GM21390 (cell line): ENCODE measurements around the gene CYB561A3.
A peak's percentile ranks its signal among the peaks of the same experiment; 100 is the strongest.

Experiments
- ATAC-seq: cut with Tn5 transposase; IDR thresholded peaks from one replicate; pipeline ENCODE4 v1.9.1; 2021; ENCODE audit not compliant: unreplicated experiment

Gene CYB561A3

DNA sequence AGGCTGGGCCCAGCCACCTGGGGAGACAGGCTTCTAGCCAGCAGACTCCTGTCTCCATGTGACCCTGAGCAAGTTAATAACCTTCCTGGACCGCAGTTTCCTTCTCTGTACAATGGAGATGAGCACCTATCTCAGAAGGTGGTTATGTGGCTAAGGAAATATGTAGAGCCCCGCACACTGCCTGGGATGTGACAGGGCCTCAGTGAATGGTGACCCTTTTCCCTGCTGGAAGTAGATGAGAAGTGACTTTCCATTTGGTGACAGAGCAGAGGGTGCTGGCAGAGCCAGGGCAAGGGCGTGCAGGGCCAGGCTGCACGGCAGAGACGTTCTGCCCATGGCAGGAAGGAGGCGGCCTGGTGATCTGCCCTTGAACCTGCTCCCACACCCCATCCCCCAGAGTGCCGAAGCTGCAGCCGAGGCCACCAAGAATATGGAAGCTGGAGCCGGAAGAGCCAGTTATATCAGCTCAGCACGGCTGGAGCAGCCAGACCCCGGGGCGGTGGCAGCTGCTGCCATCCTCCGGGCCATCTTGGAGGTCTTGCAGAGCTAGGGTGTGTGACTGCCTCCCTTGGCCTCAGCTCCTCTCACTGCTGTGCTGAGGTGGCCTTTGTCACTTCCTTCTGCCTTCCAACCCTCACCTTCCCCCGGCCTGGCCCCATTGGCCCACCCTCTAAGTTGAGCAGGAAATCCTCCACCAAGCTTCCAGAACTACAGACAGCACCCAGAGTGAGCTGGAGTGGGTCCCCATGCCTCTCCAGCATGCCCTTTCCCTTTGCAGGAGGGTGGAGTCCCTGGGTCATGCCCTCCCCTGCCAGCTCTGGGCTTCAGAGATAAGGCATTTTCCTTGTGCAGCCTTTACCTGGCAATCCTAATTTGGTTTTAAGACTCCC, 15.5 kb downstream of the CYB561A3 start:
- no peak for ATAC-seq

DNA sequence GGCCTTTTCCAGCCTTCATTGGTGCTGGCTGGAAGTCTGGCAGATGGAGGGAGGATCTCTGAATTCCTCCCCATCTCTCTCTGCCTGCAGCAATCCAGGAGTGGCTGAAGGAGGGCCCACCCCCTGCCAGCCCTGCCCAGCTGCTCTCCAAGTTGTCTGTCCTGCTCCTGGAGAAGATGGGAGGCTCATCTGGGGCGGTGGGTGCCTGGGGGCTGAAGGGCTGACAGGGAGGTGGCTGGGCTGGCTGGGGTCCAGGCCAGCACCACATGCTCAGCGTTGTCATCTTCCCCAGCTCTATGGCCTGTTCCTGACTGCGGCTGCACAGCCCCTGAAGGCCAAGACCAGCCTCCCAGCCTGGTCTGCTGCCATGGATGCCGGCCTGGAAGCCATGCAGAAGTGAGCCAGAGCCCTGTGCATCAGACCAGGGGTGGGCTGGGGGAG, 16.5 kb downstream of the CYB561A3 start:
- no peak for ATAC-seq

DNA sequence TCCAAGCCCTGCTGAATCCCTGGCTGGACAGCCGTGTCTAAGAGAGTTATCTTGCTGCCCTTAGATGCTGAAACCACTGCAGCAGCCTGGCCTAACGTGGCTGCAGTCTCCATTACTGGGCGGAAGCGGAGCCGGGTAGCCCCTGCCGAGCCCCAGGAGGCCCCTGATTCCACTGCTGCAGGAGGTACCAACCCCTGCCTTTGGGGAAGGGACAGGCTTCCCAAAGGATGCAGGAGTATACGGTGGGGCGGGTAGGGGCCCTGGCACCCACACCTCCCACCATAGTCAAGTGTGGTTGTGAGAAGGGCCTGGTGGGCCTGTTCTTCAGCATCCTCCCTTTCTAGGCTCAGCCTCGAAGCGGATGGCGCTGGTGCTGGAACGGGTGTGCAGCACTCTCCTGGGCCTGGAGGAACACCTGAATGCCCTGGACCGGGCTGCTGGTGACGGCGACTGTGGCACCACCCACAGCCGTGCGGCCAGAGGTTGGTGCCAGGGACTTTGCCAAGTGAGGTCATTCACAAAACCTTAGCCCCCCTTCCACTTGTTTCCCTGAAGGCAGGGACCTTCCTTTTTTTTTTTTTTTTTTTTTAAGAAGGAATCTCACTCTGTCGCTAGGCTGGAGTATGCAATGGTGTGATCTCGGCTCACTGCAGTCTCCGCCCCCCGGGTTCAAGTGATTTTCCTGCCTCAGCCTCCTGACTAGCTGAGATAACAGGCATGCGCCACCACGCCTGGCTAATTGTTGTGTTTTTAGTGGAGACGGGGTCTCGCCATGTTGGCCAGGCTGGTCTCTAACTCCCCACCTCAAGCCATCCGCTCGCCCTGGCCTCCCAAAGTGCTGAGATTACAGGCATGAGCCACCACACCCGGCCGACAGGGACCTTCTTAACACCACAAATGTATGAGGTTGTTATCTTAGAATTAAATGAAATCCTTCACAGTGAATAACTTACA, 17.6 kb downstream of the CYB561A3 start:
- no peak for ATAC-seq

DNA sequence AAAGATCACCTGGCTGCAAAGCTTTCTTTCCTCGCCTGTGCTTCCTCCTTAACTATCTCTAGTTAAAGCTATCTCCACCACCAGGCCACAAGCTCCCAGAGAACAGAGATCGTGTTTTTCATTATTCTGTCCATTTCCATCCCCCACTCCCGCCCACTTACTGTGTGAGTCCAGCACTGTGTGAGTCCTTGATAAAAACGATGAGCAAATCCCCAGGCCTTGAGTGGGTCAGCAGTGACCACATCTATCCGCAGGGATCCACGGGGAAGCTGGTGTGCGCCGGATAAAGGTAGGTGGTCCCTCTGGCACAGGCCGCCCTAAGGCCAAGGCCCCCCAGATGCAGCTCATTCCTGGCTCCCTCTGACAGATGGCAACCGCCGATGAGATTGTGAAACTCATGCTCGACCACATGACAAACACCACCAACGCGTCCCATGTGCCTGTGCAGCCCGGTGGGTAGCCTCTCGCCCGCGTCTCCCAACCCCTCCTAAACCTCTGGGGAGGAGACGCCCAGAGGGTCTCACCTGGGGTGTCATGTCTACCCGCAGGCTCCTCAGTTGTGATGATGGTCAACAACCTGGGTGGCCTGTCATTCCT, 19.4 kb downstream of the CYB561A3 start:
- ATAC-seq = no peak

DNA sequence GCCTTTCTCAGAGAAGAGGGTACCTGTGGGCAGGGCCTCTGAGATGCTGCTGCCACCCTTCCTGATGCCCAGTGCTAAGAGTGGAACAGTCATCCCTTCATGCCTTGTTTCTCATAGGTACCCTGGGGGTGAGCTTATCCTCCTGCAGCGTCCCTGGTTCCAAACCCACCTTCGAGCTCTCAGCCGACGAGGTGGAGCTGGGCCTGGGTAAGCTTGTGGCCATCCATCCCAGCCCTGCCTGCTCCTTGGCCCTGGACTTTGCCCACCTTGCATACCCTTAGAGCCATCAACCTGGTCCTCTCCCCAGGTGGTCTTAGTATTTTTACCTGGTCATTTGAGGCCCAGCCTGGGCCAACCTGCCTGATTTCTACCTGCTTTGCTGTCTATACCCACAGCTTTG, 20.0 kb downstream of the CYB561A3 start:
- ATAC-seq = no peak

DNA sequence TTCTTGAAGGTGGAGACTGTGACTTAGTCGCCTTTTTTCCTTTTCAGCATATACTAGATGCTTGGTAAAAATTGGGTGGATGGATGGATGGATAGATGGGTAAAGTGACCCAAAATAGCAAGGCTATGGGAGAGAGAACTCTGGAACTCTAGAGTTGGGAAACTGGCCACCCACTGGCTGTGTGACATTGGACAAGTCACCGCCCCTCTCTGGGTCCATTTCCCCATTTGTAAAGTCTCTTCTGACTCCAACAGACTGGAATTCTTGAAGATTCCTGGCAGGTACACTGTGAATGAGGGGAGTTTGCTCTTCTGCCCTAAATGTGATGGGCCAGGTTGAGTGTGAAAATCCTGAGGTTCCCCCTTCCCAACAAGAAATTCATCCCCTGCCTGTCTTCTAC, 20.7 kb downstream of the CYB561A3 start:
- ATAC-seq = no peak

DNA sequence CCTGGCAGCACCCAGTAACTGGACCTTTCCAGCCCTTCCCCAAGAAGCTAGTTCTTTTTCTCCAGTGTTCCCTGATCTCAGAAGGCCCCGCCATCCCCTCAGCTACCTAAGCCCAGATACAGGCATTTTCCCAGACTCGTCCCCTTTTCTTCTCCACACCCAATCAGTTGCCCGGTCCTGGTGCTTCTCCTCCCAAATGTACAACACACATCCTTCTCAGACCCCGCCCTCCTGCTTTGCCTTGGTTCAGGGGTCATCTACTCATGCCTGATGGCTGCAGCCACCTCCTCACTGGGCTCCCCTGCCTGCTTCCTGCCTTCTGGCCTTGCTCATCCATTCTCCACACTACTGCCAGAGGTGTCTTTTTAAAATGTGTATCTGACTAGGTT, 22.2 kb downstream of the CYB561A3 start:
- no peak for ATAC-seq

DNA sequence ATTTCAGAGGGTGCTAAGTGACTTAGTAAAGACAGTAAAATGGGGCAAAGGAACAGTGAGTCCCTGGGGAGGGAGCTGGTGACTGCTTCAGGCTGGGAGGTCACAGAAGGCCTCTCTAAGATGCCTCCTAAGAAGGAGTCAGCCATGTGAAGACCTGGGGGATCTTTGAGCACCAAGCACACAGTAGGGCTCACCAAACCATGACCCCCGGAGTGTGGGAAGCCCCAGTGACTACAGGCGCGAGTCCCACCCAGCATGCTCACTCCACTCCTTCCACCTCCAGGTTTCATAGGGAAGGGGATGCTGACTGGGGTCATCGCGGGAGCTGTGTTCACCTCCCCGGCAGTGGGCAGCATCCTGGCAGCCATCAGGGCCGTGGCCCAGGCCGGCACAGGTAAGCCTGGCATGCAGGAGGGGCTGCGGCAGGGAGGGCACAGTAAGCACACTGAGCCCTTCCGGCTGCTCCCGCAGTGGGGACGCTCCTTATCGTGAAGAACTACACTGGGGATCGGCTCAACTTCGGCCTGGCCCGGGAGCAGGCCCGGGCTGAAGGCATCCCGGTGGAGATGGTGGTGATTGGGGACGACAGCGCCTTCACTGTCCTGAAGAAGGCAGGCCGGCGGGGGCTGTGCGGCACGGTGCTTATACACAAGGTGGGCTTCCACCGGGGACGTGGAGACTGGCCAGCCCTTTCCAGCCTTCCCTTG, 22.7 kb downstream of the CYB561A3 start:
- no peak for ATAC-seq

DNA sequence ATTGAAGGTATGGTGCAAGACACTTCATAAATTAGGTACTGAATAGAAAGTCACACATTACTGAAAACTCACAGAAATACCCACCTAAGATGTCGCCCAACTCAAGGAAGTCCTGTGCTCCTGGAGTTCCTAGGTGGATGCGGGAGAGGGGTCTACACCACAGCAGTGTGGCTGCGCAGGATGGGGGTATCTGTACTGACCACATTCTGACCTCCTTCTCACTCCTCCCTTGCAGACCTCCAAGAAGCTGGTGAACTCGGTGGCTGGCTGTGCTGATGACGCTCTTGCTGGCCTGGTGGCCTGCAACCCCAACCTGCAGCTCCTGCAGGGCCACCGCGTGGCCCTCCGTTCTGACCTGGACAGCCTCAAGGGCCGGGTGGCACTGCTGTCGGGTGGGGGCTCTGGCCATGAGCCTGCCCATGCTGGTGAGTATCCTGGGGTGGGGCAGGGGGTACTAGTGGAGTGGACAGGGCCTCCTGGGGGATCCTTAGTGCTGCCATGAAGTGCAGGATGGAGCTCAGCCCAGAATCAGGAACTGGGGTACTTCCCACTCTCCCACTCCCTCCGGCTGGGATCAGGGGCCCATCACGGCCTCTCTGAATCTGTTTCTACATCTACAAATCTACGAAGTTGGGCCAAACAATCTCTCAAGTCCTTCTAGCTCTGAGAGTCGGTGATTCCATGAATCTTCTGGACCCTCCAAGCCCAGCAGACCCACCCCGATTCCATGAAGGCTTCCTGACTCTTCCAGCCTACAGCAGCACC, 23.8 kb downstream of the CYB561A3 start:
- no peak for ATAC-seq

DNA sequence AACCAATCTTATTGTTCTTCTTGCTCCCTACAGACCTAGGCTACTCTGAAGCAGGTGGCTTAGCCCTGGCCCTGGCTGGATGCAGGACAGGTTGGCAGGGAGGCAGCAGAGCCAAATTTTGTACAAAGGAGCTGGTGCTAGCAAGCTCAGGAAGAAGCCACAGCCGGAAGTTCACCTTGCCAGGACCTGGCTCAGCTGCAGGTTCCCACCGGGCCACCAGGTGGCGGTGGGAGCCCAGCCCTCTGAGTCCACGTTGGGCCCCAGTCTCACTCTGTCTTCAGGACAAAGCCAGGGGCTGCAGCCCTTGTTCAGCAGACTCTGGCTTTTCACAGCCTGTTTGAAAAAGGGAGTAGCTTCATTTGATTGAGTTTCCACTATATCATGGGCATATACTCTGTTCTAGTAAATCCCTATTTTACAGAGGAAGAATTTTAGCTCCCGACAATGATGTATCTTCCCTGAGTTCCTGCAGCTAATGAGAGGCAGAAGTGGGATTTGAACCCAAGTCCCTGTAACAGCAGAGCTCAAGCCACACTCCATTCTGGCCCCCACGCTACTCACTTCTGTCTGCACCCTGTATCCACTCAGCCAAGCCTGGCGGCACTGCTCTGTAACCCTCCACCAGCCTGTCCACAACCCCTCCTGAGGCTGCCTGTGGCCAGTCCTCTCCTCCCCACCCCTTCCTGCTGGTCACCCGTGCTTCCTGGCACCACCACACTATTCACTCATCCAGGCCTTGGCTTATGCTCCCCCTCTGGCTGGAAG, 25.3 kb downstream of the CYB561A3 start:
- peak; percentile 53 for ATAC-seq

DNA sequence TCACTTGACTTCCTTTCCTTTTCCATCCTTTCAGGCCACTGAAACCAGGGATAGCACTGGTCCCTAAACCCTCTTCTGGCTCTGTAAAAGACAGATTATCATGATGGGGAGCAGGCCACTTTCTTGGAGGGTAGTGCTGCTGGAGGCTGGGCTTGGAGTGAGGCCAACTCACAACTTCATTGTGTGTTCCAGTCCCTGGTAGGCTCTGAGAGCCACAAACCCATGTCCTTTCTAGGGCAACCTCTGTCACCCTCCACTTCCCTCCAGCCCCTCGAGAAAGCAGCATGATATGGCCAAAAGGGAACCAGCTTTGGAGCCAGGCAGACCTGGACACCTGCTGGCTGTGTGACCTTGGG, 26.3 kb downstream of the CYB561A3 start:
- no peak for ATAC-seq

DNA sequence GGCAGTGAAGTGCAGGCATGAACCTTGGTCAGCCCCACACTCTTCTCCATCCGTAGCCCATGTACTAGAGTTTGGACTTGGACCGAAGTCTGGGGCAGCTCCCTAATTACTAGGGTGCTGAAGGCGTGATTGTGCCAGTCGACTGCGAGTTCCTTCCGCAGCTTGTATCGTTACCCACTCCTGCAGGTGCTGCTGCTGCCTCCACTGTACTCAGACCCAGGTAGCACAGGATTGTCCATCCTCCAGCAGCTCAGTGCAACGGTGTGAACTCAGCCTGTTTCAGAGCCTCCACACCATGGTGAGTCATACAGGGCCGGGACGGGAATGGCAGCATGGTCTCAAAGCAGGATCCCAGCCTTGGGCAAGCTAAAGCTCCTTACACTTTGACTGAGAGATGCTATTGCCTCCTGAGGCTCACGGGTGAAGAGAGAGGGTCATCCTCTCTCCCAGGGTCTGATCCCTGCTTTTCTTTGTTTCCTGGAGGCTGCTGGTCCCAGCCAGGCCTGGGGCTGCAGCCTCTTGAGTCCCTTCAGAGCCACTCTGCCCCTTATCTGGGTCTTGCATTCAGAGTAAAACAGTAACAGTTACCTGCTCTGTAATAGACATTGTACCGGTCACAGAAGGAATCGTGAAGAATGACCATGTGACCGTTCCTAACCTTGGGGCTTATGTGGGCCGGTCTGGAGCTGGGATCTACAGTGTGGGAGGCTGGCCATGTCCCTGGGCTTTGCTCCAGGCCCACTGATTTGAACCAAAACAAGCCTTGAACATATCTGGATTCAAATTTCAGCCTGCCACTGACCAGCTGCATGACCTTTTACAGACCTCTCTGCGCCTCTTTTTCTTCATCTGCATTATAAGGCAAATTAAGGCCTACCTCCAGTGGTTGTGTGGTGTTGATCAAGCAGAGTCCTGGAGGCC, 27.0 kb downstream of the CYB561A3 start:
- no peak for ATAC-seq

DNA sequence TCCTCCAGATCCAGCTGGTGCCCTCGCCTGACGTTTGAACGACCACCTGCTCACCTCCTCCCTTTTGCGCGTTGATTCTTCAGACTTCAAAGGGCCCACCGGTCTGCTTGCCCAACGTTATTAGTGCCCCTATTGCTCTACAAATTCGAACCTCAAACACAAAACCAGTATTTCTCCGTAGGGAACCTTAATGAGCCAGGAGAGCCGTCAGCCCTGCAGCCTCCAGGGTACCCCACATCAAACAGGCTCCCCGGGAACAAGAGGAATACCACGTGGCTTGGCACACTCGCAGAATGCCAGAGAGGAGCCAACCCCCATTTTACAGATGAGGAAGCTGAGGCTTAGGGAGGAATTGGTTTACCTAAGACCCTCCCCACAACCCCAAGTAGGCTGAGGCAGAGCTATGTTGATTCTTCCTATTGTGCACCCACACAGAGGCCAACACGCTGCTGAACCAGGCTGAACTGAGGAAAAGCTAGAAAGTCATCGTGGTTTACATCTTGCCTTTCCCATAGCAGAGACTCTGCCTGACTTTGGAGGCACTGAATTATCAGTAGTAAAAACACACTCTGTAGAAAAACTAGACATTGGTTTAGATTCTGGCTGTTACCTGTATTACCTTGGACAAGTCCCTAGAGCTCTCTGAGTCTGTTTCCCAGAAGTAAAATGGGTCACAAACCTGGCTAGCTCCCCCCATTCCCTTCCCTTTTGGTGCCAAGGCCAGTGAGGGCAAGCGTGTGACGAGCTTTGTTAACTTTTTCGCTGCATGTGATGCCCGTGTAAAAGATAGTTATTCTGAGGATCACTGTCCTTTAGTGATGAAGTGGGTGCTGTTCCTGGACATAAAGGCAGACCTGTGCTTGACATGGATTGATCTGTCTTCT, 27.9 kb downstream of the CYB561A3 start:
- ATAC-seq = no peak

DNA sequence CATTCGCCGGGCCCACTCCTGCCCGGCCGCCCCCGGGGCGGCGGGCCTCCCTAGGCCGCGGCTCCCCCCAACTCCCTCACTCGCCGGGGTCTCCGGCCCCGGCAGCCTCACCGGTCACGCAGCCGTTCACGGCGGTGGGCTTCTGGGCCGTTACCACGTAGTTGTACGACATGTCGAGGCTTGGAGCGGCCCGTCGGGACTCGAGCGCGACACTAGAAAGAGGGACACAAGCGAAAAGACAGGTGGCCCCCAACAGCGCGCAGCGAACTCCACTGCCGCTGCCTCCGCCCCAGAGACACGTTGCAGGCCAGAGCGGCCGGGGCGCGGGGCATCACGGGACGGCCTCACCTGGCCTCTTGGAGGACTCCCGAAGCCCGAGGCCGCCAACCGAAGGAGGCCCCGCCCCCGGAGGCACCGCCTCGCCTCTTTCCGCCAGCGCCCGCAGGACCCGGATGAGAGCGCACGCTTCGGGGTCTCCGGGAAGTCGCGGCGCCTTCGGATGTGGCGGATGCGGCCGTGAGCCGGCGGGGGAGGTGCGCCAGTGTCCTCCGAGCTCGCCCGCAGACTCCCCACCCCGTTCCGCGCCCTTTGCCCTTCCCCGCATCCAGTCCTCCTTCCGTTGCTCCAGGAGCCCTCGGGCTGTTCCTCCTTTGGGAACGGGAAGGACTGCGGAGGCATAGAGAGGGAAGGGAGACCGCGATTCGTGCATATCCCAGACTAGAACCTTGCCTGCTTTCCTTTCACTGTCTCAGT, 28.7 kb downstream of the CYB561A3 start, which contains the start of the genes DDB1 and TKFC:
Gene DDB1 (minus strand): TSS at position 309 of the 753 bp plus-strand sequence. CDS start 137 bp downstream, at position 172.
Gene TKFC (plus strand): TSS at position 432 of the 753 bp plus-strand sequence. CDS start 1,501 bp downstream, outside the sequence.
- ATAC-seq = peak; percentile 88

DNA sequence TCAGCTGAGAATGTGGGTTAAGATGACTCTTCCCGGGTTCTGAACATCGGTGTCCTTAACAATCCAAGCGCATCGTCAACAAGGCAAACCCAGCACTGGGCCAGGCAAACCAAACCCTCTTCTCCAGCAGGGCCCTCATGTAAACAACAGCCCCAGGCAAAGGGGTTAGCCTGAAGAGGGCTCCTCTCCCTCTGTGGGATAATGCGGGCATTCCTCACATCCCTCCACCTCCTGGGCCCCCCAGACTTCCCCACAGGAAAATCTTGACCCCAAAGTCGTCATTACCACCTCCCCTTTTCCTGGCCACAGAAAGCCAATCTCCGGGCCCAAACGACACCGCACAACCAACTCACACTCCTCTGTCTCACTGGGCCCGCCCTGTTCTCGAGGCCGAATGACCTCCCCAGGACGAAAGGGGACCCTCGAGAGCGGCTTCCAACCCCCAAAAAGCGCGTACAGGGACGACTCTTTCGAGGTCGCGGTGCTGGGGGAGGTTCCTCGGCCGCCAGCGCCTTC, 29.3 kb downstream of the CYB561A3 start:
- no peak for ATAC-seq

DNA sequence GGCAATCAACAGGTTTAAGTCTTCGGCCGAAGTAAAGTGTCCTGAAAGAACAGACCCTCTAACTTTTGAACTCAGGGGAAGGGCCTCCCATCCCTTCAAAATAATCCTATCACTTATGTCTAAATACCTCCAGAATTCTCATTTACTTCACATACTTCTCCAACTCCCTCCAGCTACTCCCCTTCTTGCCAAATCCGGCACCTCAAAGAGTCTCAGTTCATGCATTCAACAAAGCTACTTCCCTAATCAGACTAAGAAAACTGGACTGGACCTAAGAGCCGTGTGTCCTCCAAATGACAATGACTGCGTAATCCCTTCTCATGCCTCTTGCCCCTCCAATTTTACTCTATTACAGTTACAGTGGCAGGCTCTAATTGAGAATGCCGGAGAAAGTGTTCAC, 30.0 kb downstream of the CYB561A3 start:
- ATAC-seq = no peak
